ENCODE data around the gene TMEM179B. TPM values are rescaled to one million over a fixed set of nuclear protein-coding genes. Genes with fewer than 3 reads are reported as not detected.
A peak's percentile ranks its signal among the peaks of the same experiment; 100 is the strongest.

TMEM179B gene
- total and polyA plus RNA-seq, 2 of the 13 experiments (the other 11 are each of a cell fraction or from before 2014, with no cell fraction given), result 24.8 to 25.7 TPM

- TF ChIP-seq ZSCAN22 (CRISPR knock-in tag; IDR thresholded peaks at IDR 0.05), result 0 out of 2 replicates have a peak, but pooled peaks have one; percentile 49
- TF ChIP-seq ZNF3 (CRISPR knock-in tag; IDR thresholded peaks at IDR 0.05), result no peak
- TF ChIP-seq ZNF30 (CRISPR knock-in tag; IDR thresholded peaks at IDR 0.05), result no peak
- TF ChIP-seq ZNF720 (CRISPR knock-in tag; IDR thresholded peaks at IDR 0.05), result no peak
- no peak for TF ChIP-seq ZNF644 (CRISPR knock-in tag; IDR thresholded peaks at IDR 0.05; ENCODE audit: low read depth)
- TF ChIP-seq ZNF816 (CRISPR knock-in tag; IDR thresholded peaks at IDR 0.05; ENCODE audit: borderline replicate concordance), result peak; percentile 44; the same call in 1 of the 2 replicates
- peak; percentile 83; the same call in 1 of the 2 replicates for TF ChIP-seq ZC3H4 (CRISPR knock-in tag; IDR thresholded peaks at IDR 0.05; ENCODE audit: borderline replicate concordance)
- TF ChIP-seq ZBTB25 (CRISPR knock-in tag; IDR thresholded peaks at IDR 0.05), result no peak
- TF ChIP-seq BATF2 (CRISPR knock-in tag; IDR thresholded peaks at IDR 0.05), result 0 out of 2 replicates have a peak, but pooled peaks have one; percentile 47
- peak; percentile 82 for TF ChIP-seq GMEB1 (CRISPR knock-in tag; IDR thresholded peaks at IDR 0.05; ENCODE audit: borderline replicate concordance)
- TF ChIP-seq ZNF510 (CRISPR knock-in tag; IDR thresholded peaks at IDR 0.05; ENCODE audit: low read depth), result peak; percentile 56; the same call in 1 of the 2 replicates
- TF ChIP-seq CHD2 (IDR thresholded peaks at IDR 0.05; ENCODE audit: low read depth, low read length), result no peak
- peak; percentile 75 for TF ChIP-seq FOSL2 (CRISPR knock-in tag; IDR thresholded peaks at IDR 0.05)
- no peak for TF ChIP-seq MAFG (CRISPR knock-in tag; IDR thresholded peaks at IDR 0.05)
- 0 out of 2 replicates have a peak, but pooled peaks have one; percentile 57 for TF ChIP-seq ZNF713 (CRISPR knock-in tag; IDR thresholded peaks at IDR 0.05)
- peak; percentile 47; the same call in 1 of the 2 replicates for TF ChIP-seq ZMYM4 (CRISPR knock-in tag; IDR thresholded peaks at IDR 0.05)
- 0 out of 2 replicates have a peak, but pooled peaks have one; percentile 84 for TF ChIP-seq KLF13 (CRISPR knock-in tag; IDR thresholded peaks at IDR 0.05)
- TF ChIP-seq ZFP91 (CRISPR knock-in tag; IDR thresholded peaks at IDR 0.05; ENCODE audit: borderline replicate concordance), result peak; percentile 89
- no peak for TF ChIP-seq PHB2 (IDR thresholded peaks at IDR 0.05; ENCODE audit: partially characterized antibody)
- no peak for TF ChIP-seq NPAS2 (CRISPR knock-in tag; IDR thresholded peaks at IDR 0.05; ENCODE audit: borderline replicate concordance)
- TF ChIP-seq ZNF660 (CRISPR knock-in tag; IDR thresholded peaks at IDR 0.05; ENCODE audit: borderline replicate concordance, low read depth), result no peak
- TF ChIP-seq ZNF205 (CRISPR knock-in tag; IDR thresholded peaks at IDR 0.05), result peak; percentile 91; the same call in 1 of the 2 replicates
- peak; percentile 63 for TF ChIP-seq AGO1 (IDR thresholded peaks at IDR 0.05; ENCODE audit: low read depth, low read length, poor library complexity, severe bottlenecking)
- 0 out of 2 replicates have a peak, but pooled peaks have one; percentile 62 for TF ChIP-seq CHCHD3 (CRISPR knock-in tag; IDR thresholded peaks at IDR 0.05)
- TF ChIP-seq NBN (conservative IDR thresholded peaks at IDR 0.05), result no peak
- peak; percentile 56; the same call in 1 of the 2 replicates for TF ChIP-seq ZBTB7A (CRISPR knock-in tag; IDR thresholded peaks at IDR 0.05)
These were observed 52.1 kb downstream of the TMEM179B start, which contains the start of gene WDR74 (continued) for GRCh38 chr11:62839050-62839945.
